A549 (cell line): ENCODE data around the gene ZER1. TPM values are rescaled to one million over a fixed set of nuclear protein-coding genes. Genes with fewer than 3 reads are reported as not detected.

ENCODE experiments used
- ATAC-seq, 2 experiments: fragments of 200-7000 bp in 1 of 2; fragments of >200 bp in 1 of 2; cut with Nextera tagmentation in 1 of 2; cut with Tn5 transposase in 1 of 2; 3 replicates each; pipeline versions ENCODE4 v1.8.0 to v1.9.1; 2018 to 2020; ENCODE audit warnings: mild to moderate bottlenecking in 1 of 2, moderate library complexity in 1 of 2
- CTCF ChIA-PET: fragments of 300-600 bp; sonication (Branson Sonifier 250); formaldehyde crosslinking; extraction: SDS; loops from one replicate; lab custom pipeline; 2021; ENCODE audit warnings: antibody characterized with exemption, inconsistent platforms; lab: Yijun Ruan, JAX
- POLR2A ChIA-PET: fragments of 350-600 bp; formaldehyde crosslinking; extraction: SDS; loops from one replicate; lab custom pipeline; 2021; ENCODE audit warnings: antibody characterized with exemption, inconsistent platforms; lab: Yijun Ruan, JAX
- DNase-seq, 2 experiments: peaks; one replicate each; pipeline versions ENCODE4 v3.0.0 to v3.0.0-alpha.2; 2011 to 2016; ENCODE audit warnings: low read depth in 1 of 2, low spot score in 1 of 2
- FAIRE-seq: peaks from 2 replicates; lab custom pipeline; 2011; peaks lifted over from hg19 to GRCh38; lab: Jason Lieb, UNC
- H3K27ac ChIP-seq, 2 experiments: fragments of >200 bp; sonication (Bioruptor Twin); formaldehyde crosslinking; 3 replicates each; pipeline ENCODE4 v1.5.1; 2016 to 2017
- H3K4me1 ChIP-seq: fragments of >200 bp; sonication (Bioruptor Twin); formaldehyde crosslinking; 3 replicates; pipeline ENCODE4 v1.6.1; 2016
- H3K4me2 ChIP-seq: fragments of >200 bp; sonication (Bioruptor Twin); formaldehyde crosslinking; 3 replicates; pipeline ENCODE4 v1.6.1; 2016
- H3K4me3 ChIP-seq: fragments of >200 bp; sonication (Bioruptor Twin); formaldehyde crosslinking; 3 replicates; pipeline ENCODE4 v1.5.1; 2016
- H3K9me3 ChIP-seq: fragments of >200 bp; sonication (Bioruptor Twin); formaldehyde crosslinking; 3 replicates; pipeline ENCODE4 v1.6.1; 2016
- ATOH8 ChIP-seq: fragments of 250-450 bp; sonication (Bioruptor Pico); IDR thresholded peaks from 2 replicates; pipeline ENCODE4 v1.5.0; 2020; ENCODE audit warnings: low read depth, mild to moderate bottlenecking, moderate library complexity
- BCL3 ChIP-seq: fragments of >200 bp; sonication (Bioruptor Twin); formaldehyde crosslinking; IDR thresholded peaks from 3 replicates; pipeline ENCODE4 v1.6.1; 2016
- BHLHE40 ChIP-seq: IDR thresholded peaks from 2 replicates; pipeline ENCODE4 v1.6.1; 2012; ENCODE audit warnings: low read depth, low read length, inconsistent platforms
- CEBPB ChIP-seq, 2 experiments: fragments of >200 bp in 1 of 2; sonication (Bioruptor Twin) in 1 of 2; formaldehyde crosslinking in 1 of 2; IDR thresholded peaks; 2 replicates each; pipeline ENCODE4 v1.6.1; 2012 to 2016
- CHD2 ChIP-seq: fragments of 150-350 bp; IDR thresholded peaks from 2 replicates; pipeline ENCODE4 v1.6.1; 2014; ENCODE audit warnings: low read length; ENCODE audit not compliant: partially characterized antibody
- CTCF ChIP-seq: fragments of >200 bp; sonication (Bioruptor Twin); formaldehyde crosslinking; IDR thresholded peaks from 3 replicates; pipeline ENCODE4 v1.5.1; 2016
- EHMT2 ChIP-seq: fragments of 200-600 bp; sonication (generic); IDR thresholded peaks from 2 replicates; pipeline ENCODE4 v1.6.1; 2016; ENCODE audit warnings: antibody characterized with exemption, low read depth, mild to moderate bottlenecking, moderate library complexity
- ELK1 ChIP-seq: fragments of 150-350 bp; IDR thresholded peaks from 2 replicates; pipeline ENCODE4 v1.6.1; 2014; ENCODE audit warnings: low read depth, mild to moderate bottlenecking, low read length
- ESRRA ChIP-seq: fragments of 150-350 bp; IDR thresholded peaks from 2 replicates; pipeline ENCODE4 v1.6.1; 2014; ENCODE audit warnings: mild to moderate bottlenecking, low read length, borderline replicate concordance
- FOSB ChIP-seq: fragments of 250-450 bp; sonication (Bioruptor Pico); IDR thresholded peaks from 2 replicates; pipeline ENCODE4 v1.5.0; 2020; ENCODE audit warnings: mild to moderate bottlenecking, moderate library complexity
- GATA3 ChIP-seq: IDR thresholded peaks from 2 replicates; pipeline ENCODE4 v1.6.1; 2012; ENCODE audit warnings: borderline replicate concordance
- HDAC2 ChIP-seq: fragments of 200-600 bp; sonication (generic); IDR thresholded peaks from 2 replicates; pipeline ENCODE4 v1.6.1; 2016
- HEYL ChIP-seq: fragments of 250-450 bp; sonication (Bioruptor Pico); IDR thresholded peaks from 2 replicates; pipeline ENCODE4 v1.8.0; 2021; ENCODE audit warnings: mild to moderate bottlenecking, moderate library complexity
- HOXA7 ChIP-seq: fragments of 250-450 bp; sonication (Bioruptor Pico); IDR thresholded peaks from 2 replicates; pipeline ENCODE4 v1.5.0; 2020; ENCODE audit warnings: mild to moderate bottlenecking, moderate library complexity
- JUN ChIP-seq, 2 experiments: fragments of >200 bp; sonication (Bioruptor Twin); formaldehyde crosslinking; IDR thresholded peaks; 2 replicates in 1 of 2; 3 replicates in 1 of 2; pipeline ENCODE4 v1.6.1; 2016 to 2017
- KDM1A ChIP-seq: fragments of 200-600 bp; sonication (generic); IDR thresholded peaks from 2 replicates; pipeline ENCODE4 v1.6.1; 2016; ENCODE audit warnings: low read depth, mild to moderate bottlenecking
- MAFK ChIP-seq: fragments of 450-650 bp; IDR thresholded peaks from 2 replicates; pipeline ENCODE4 v1.6.1; 2014; ENCODE audit not compliant: partially characterized antibody
- MYC ChIP-seq: IDR thresholded peaks from 2 replicates; pipeline ENCODE4 v1.6.1; 2012; ENCODE audit warnings: mild to moderate bottlenecking, inconsistent platforms, low read length, improper control_type of control experiment, borderline replicate concordance
- NPAS2 ChIP-seq: fragments of 250-450 bp; sonication (Bioruptor Pico); IDR thresholded peaks from 2 replicates; pipeline ENCODE4 v1.8.0; 2022; ENCODE audit warnings: mild to moderate bottlenecking, moderate library complexity, borderline replicate concordance
- PHF8 ChIP-seq: fragments of 200-600 bp; sonication (generic); IDR thresholded peaks from 2 replicates; pipeline ENCODE4 v1.6.1; 2016; ENCODE audit warnings: low read depth, mild to moderate bottlenecking, antibody characterized with exemption, moderate library complexity, borderline replicate concordance
- RCOR1 ChIP-seq: fragments of 150-350 bp; IDR thresholded peaks from 2 replicates; pipeline ENCODE4 v1.6.1; 2014; ENCODE audit warnings: antibody characterized with exemption, low read length, low read depth
- RNF2 ChIP-seq: fragments of 200-600 bp; sonication (generic); IDR thresholded peaks from 2 replicates; pipeline ENCODE4 v1.6.1; 2016; ENCODE audit warnings: low read depth, mild to moderate bottlenecking, antibody characterized with exemption, moderate library complexity, borderline replicate concordance
- SMC3 ChIP-seq: fragments of >200 bp; sonication (Bioruptor Twin); formaldehyde crosslinking; IDR thresholded peaks from 3 replicates; pipeline ENCODE4 v1.6.1; 2018; ENCODE audit warnings: inconsistent platforms
- TFCP2L1 ChIP-seq: fragments of 250-450 bp; sonication (Bioruptor Pico); IDR thresholded peaks from 2 replicates; pipeline ENCODE4 v1.5.0; 2021; ENCODE audit warnings: mild to moderate bottlenecking
- TP53 ChIP-seq: fragments of 250-450 bp; sonication (Bioruptor Pico); IDR thresholded peaks from 2 replicates; pipeline ENCODE4 v1.5.0; 2021; ENCODE audit warnings: mild to moderate bottlenecking, moderate library complexity
- USF2 ChIP-seq: fragments of 450-650 bp; IDR thresholded peaks from 2 replicates; pipeline ENCODE4 v1.6.1; 2014; ENCODE audit warnings: antibody characterized with exemption
- ZFP36 ChIP-seq: fragments of 450-650 bp; IDR thresholded peaks from 2 replicates; pipeline ENCODE4 v1.6.1; 2014; ENCODE audit warnings: borderline replicate concordance; ENCODE audit not compliant: partially characterized antibody
- ZSCAN20 ChIP-seq: fragments of 250-450 bp; sonication (Bioruptor Pico); IDR thresholded peaks from 2 replicates; pipeline ENCODE4 v1.8.0; 2022; ENCODE audit warnings: mild to moderate bottlenecking, moderate library complexity
- WGBS: methylation state at CpG from one replicate; pipeline ENCODE4 v1.1.6; 2017; ENCODE audit errors: missing lambda C conversion rate; 5-methylcytosine and 5-hydroxymethylcytosine counted together
- polyA plus RNA-seq, 4 experiments: library from polyadenylated mRNA; depleted of rRNA in 3 of 4; stranded (reverse); fragments of >200 nt; fragmentation: RNase III in 1 of 4; extraction: RNeasy Plus Mini Kit Qiagen cat#74134 plus additional on column Dnase treatment in 1 of 4; gene quantifications; 2 replicates in 3 of 4; 3 replicates in 1 of 4; pipeline ENCODE4 v1.2.3, GENCODE V29; 2011 to 2017

The ZER1 gene
- polyA plus RNA-seq, 2 of the 4 experiments (the other 2 are of a cell fraction), result 9.1 to 13.4 TPM

GRCh38 chr9:128743421-128743820 lies 28.3 kb downstream of the ZER1 start:
- WGBS, result 93% methylated on average over 1 of the region's 1 CpG
- Histone ChIP-seq H3K9me3 (no peaks in the 10 kb centered on the region), H3K4me2 (no peak overlapping the region), H3K4me3 (no peak overlapping the region), H3K4me1 (no peaks in the 10 kb centered on the region), H3K27ac (no peak overlapping the region)
- ChIA-PET CTCF (interaction anchor here (1.1 to 6.5 kb wide), 6 partner anchors 8 to 64 kb away, joined by 3 to 40 read pairs (median 4); partner anchors contain the start of genes PKN3 and ZDHHC12), POLR2A (interaction anchor here (0.7 kb wide), 1 partner anchor 10 kb away, joined by 5 read pairs; no protein-coding TSS in a partner anchor)
- no peak for TF ChIP-seq MAFK
- TF ChIP-seq KDM1A, result no peak
- TF ChIP-seq ESRRA, result no peak
- TF ChIP-seq NPAS2 (CRISPR knock-in tag), result no peak
- no peak for TF ChIP-seq GATA3
- TF ChIP-seq ZSCAN20 (CRISPR knock-in tag), result no peak
- no peak for TF ChIP-seq HOXA7 (CRISPR knock-in tag)
- no peak for TF ChIP-seq BCL3
- no peak for TF ChIP-seq MYC
- no peak for TF ChIP-seq JUN (IDR thresholded peaks at IDR 0.05)
- TF ChIP-seq ELK1, result no peak
- no peak for TF ChIP-seq RCOR1
- FAIRE-seq (no peak), ATAC-seq (no peak), DNase-seq (no peak)

GRCh38 chr9:128742401-128742800 lies 29.3 kb downstream of the ZER1 start:
- H3K27ac ChIP-seq, result no peak overlapping the region
- no peak for DNase-seq
- POLR2A ChIA-PET, result no interaction called here
- H3K4me3 ChIP-seq, result no peak overlapping the region
- TF ChIP-seq HEYL (CRISPR knock-in tag), result no peak
- TF ChIP-seq CHD2, result no peak
- TF ChIP-seq ATOH8 (CRISPR knock-in tag), result no peak
- no peak for TF ChIP-seq USF2
- no peak for TF ChIP-seq TP53
- TF ChIP-seq PHF8, result no peak
- TF ChIP-seq BHLHE40, result no peak
- no peak for TF ChIP-seq RCOR1
- TF ChIP-seq CEBPB (IDR thresholded peaks at IDR 0.05), result no peak
- TF ChIP-seq RNF2, result no peak
- no peak for TF ChIP-seq TFCP2L1 (CRISPR knock-in tag)
- no peak for TF ChIP-seq EHMT2
- no peak for TF ChIP-seq ZFP36
- no peak for TF ChIP-seq HDAC2
- TF ChIP-seq SMC3, result no peak
- TF ChIP-seq FOSB (CRISPR knock-in tag), result no peak
- no peak for TF ChIP-seq CTCF
- TF ChIP-seq, all 56 proteins: peak for 0
- 79% methylated on average over 9 of the region's 20 CpGs for WGBS
- CTCF ChIA-PET, result interaction anchor here (0.5 to 6.5 kb wide), 11 partner anchors 9 to 1058 kb away, joined by 3 to 40 read pairs (median 4); partner anchors contain the start of genes ENDOG, PKN3 and ZDHHC12
- ATAC-seq (peak; percentile 42 to 47; a peak in 5 of 6 replicates), FAIRE-seq (no peak)
- Histone ChIP-seq H3K4me1 (no peaks in the 10 kb centered on the region), H3K9me3 (no peaks in the 10 kb centered on the region), H3K4me2 (no peak overlapping the region)
